IPS-18c (cell line): ENCODE data around the gene ALK.

ENCODE experiments used
- H3K4me3 ChIP-seq: 2 replicates; pipeline ENCODE4 v1.7.0; 2013; ENCODE audit warnings: low read depth, mild to moderate bottlenecking, low read length, moderate library complexity; ENCODE audit not compliant: insufficient read depth
- H3K9me3 ChIP-seq: one replicate; pipeline ENCODE4 v1.6.1; 2013; ENCODE audit warnings: mild to moderate bottlenecking, low read length, moderate library complexity; ENCODE audit not compliant: control insufficient read depth, insufficient read depth

Gene ALK

DNA sequence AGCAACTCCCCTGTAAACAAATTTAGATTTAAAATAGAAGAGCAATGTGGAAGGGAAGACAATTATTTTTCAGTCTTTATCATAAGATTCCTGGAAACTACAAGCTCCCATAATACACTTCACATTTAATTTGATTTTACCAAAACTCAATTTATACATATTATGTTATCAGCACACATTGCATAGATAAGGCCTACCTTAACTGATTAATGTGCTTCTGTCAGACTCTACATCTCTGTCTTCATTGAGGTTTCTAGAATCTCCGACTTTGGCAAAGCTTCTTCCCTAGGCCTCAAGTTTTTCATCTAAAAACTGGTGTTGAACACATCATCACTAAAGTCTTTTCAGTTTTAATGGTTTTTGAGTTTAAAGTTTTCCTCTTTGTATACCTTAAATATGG lies 440.1 kb downstream of the ALK start:
- Histone ChIP-seq H3K9me3 (no peaks in the 10 kb centered on the region), H3K4me3 (no peak overlapping the region)

DNA sequence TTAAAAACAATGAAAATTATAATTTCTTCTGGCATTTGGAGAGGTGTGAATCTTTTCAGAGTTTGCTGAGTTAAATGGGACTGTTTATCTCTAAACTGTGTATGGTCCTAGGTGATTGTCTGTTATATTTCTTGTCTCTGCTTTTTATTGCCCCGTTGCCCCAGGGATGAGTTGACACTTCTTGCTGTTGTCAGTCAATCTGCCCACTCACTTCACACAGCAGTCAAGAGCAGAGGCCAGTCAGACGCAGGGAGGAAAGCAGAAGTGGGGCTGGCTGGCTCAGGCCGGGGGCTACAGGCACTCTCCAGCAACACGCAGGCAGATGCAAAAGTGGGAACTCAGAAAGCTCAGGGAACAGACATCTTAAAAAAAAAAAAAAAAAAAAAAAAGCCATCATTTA lies 441.0 kb downstream of the ALK start:
- no peak overlapping the region for H3K4me3 ChIP-seq
- no peaks in the 10 kb centered on the region for H3K9me3 ChIP-seq

GRCh38 chr2:29479401-29479800 lies 442.0 kb downstream of the ALK start:
- Histone ChIP-seq H3K4me3 (no peak overlapping the region), H3K9me3 (no peaks in the 10 kb centered on the region)

GRCh38 chr2:29478641-29479040 lies 442.7 kb downstream of the ALK start:
- no peak overlapping the region for H3K4me3 ChIP-seq

GRCh38 chr2:29477186-29477585 lies 444.2 kb downstream of the ALK start:
- H3K4me3 ChIP-seq = no peak overlapping the region
- H3K9me3 ChIP-seq = no peaks in the 10 kb centered on the region

More at GRCh38 chr2:29478641-29479040, 442.7 kb downstream of the ALK start:
- no peaks in the 10 kb centered on the region for H3K9me3 ChIP-seq

GRCh38 chr2:29475499-29475898 lies 445.9 kb downstream of the ALK start:
- Histone ChIP-seq H3K9me3 (no peaks in the 10 kb centered on the region), H3K4me3 (no peak overlapping the region)

DNA sequence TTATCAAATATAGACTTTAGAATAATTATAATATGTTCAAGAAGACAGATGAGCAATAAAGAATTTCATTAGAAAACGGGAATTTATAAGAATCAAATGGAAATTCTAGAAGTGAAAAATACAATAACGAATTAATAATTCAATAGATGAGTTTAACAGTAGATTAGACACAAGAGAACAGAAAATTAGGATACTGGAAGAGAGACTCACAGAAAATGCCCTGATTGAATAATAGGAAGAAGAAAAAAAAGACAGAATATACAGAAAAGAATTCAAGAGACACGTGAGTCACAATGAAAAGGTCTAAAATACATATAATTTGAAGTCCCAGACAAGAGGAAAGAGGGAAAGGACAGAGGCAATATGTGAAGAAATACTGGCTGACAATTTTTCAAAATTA lies 451.4 kb downstream of the ALK start:
- no peaks in the 10 kb centered on the region for H3K9me3 ChIP-seq
- no peak overlapping the region for H3K4me3 ChIP-seq

GRCh38 chr2:29469516-29469915 lies 451.9 kb downstream of the ALK start:
- Histone ChIP-seq H3K9me3 (no peaks in the 10 kb centered on the region), H3K4me3 (no peak overlapping the region)

DNA sequence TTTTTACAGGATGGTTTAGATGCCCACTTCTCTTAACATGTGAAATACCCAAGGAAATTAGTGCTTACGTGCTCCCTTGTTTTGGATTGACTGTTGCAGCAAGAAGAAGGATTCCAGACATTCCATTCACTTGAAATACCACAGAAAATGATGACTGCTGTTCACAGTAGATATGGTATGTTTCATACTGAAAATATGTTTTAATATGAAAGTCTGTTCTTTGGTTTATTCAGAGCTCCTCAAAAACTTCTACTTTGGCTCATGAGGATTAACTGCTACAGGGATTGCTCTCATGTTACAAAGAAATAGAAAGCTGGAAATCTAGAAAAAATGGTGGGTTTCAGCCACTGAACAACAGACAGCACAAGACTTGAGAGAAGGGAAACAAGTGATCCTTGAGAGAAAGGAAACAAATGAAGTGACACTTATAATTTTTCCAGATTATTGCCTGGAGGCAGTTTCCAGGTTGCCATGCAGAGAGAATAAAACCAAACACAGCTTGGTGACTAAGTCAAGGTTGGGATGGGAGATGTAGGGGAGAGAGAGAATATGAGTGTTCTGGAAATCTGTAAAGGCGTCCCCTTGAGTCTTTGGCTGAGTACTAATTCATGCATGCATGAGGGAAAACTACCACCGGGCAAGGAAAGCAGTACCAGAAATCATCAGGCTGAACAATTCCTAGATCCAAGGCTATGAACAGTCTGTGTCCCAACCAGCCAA lies 458.0 kb downstream of the ALK start:
- Histone ChIP-seq H3K9me3 (no peaks in the 10 kb centered on the region), H3K4me3 (no peak overlapping the region)

DNA sequence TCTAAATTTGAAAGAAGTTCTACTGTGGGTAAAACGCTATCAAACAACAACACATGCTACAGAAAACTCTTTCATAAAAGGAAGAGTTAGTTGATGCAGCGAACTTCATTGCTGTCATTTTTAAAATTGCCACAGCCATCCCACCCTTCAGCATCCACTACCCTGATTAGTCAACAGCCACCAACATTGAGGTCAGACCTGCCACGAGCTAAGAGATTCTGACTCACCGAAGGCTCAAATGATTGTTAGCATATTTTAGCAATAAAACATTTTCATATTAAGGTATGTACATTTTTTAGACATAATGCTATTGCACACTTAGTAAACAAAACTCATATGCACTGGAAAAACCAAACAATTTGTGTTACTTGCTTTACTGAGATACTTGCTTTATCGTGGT lies 459.1 kb downstream of the ALK start:
- Histone ChIP-seq H3K4me3 (no peak overlapping the region), H3K9me3 (no peaks in the 10 kb centered on the region)

- no peak overlapping the region for H3K4me3 ChIP-seq
Measured at GRCh38 chr2:29460190-29460589, 461.2 kb downstream of the ALK start.

DNA sequence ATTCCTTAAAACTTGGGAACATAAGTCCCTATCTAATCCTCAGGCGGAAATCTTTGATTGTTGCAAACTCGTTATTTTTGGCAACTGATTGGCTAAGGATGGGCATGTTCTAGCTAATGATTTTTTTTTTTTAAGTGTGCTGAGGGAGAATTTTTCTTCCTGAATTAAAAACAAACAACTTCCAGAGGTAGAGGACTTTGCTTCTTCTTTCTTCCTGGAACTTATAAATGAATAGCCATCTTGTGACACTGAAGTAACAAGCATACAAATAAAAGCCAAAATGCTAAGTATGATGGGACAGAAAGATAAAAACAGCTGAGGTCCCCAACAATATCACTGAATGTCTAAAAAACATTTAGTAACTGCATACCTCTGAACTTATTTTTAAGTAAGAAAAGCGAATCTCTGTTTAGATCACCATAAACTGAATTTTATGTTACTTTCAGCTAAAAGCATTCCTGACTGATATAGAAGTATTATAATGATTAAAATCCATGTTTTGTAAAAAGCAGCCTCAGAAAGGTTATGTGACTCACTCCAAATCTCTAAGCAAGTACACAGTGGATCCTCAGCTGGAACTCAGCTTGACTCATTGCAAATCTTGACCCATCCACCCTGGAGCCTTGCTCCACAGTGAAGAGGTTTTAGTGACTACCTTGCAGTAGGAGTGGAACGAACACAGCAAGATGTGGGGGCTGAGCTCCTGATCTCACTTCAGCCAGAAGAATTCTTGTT lies 461.8 kb downstream of the ALK start:
- Histone ChIP-seq H3K4me3 (no peak overlapping the region), H3K9me3 (no peaks in the 10 kb centered on the region)

More at GRCh38 chr2:29460190-29460589, 461.2 kb downstream of the ALK start:
- H3K9me3 ChIP-seq = no peaks in the 10 kb centered on the region

GRCh38 chr2:29456429-29456828 lies 465.0 kb downstream of the ALK start:
- Histone ChIP-seq H3K4me3 (no peak overlapping the region), H3K9me3 (no peaks in the 10 kb centered on the region)

- Histone ChIP-seq H3K4me3 (no peak overlapping the region), H3K9me3 (no peaks in the 10 kb centered on the region)
Measured at GRCh38 chr2:29455200-29455860, 466.1 kb downstream of the ALK start.

DNA sequence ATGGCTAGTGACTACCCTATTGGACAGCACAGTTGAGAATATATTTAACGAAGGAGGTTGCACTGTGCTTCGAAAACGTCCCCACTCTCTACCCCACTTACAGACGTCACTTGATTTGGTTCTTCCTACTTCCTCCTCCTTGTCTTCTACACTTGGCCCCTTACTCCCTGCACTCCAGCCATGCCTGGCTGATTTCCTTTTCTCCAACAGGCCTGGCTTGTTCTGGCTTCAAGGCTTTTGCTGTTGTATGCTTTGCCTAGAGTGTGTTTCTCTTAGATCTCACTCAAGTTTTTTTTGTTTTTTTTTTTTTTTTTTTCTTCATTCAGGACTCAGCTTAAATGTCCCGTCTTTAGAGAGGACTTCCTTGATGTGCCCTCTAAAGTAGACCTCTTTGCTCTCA lies 469.4 kb downstream of the ALK start:
- Histone ChIP-seq H3K9me3 (no peaks in the 10 kb centered on the region), H3K4me3 (no peak overlapping the region)

GRCh38 chr2:29450596-29451222 lies 470.7 kb downstream of the ALK start:
- Histone ChIP-seq H3K4me3 (no peak overlapping the region), H3K9me3 (no peaks in the 10 kb centered on the region)

DNA sequence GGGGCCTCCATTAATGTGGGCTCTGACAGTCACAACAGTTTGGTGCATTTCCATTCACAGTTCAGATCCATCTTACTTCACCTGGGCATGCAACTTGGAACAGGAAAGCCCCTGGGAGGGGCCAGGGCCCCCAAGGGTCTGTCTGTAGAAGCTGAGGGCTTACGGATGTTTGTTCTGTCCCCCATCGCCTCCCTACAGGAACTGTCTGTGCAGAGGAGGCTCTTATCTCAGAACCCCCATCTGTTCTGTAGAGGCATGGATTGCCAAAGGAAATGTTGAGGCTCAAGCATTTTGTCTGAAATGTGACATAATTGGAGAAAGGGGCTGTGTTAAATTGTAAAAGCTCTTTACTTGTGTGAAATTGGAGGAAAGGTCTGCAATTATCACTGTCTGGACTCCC lies 471.9 kb downstream of the ALK start:
- no peak overlapping the region for H3K4me3 ChIP-seq
- H3K9me3 ChIP-seq = no peaks in the 10 kb centered on the region
